ENCODE measurements around the gene GTPBP3.
A peak's percentile ranks its signal among the peaks of the same experiment; 100 is the strongest.

The GTPBP3 gene

GRCh38 chr19:17327654-17328516, 9.5 kb upstream of the GTPBP3 start:
- DNase-seq (ENCODE audit: low spot score), result peak; percentile 54

GRCh38 chr19:17328517-17329365, 8.6 kb upstream of the GTPBP3 start:
- DNase-seq (ENCODE audit: low spot score), result peak; percentile 26

GRCh38 chr19:17329366-17330261, 7.7 kb upstream of the GTPBP3 start:
- no peak for DNase-seq (ENCODE audit: low spot score)

GRCh38 chr19:17330262-17331044, 6.9 kb upstream of the GTPBP3 start:
- no peak for DNase-seq (ENCODE audit: low spot score)

GRCh38 chr19:17331045-17331558, 6.3 kb upstream of the GTPBP3 start:
- DNase-seq (ENCODE audit: low spot score), result no peak

GRCh38 chr19:17332360-17332676, 5.0 kb upstream of the GTPBP3 start:
- no peak for DNase-seq (ENCODE audit: low spot score)

- DNase-seq (ENCODE audit: low spot score), result no peak
These were observed 4.4 kb upstream of the GTPBP3 start for GRCh38 chr19:17332677-17333581.

GRCh38 chr19:17333611-17334413, 3.5 kb upstream of the GTPBP3 start:
- peak; percentile 86 for DNase-seq (ENCODE audit: low spot score)

- peak; percentile 99 for DNase-seq (ENCODE audit: low spot score)
These were observed 2.6 kb upstream of the GTPBP3 start, which contains the start of gene ANO8 for GRCh38 chr19:17334414-17335409. TSS of gene ANO8 (minus strand) at chr19:17334855. CDS start at chr19:17334670, 185 bp downstream.

GRCh38 chr19:17335575-17335974, 1.8 kb upstream of the GTPBP3 start:
- DNase-seq (ENCODE audit: low spot score), result no peak

- DNase-seq (ENCODE audit: low spot score), result peak; percentile 21
These were observed 501 bp downstream of the GTPBP3 start for GRCh38 chr19:17337675-17338432.

- DNase-seq (ENCODE audit: low spot score), result no peak
These were observed 1.2 kb downstream of the GTPBP3 start for GRCh38 chr19:17338433-17339078.

GRCh38 chr19:17339088-17339741, 1.9 kb downstream of the GTPBP3 start:
- DNase-seq (ENCODE audit: low spot score), result no peak

GRCh38 chr19:17340302-17340870, 3.0 kb downstream of the GTPBP3 start:
- no peak for DNase-seq (ENCODE audit: low spot score)

- DNase-seq (ENCODE audit: low spot score), result no peak
These were observed 3.6 kb downstream of the GTPBP3 start for GRCh38 chr19:17340871-17341357.
